Kidney epithelial cell (primary cell): Measurements from ENCODE around the gene EFR3B. TPM values are rescaled to one million over a fixed set of nuclear protein-coding genes. Genes with fewer than 3 reads are reported as not detected.

ENCODE experiments used
- DNase-seq: peaks from one replicate; pipeline ENCODE4 v3.0.0-alpha.2; 2010; ENCODE audit warnings: low read depth
- H3K27me3 ChIP-seq: 2 replicates; pipeline ENCODE4 v1.6.0; 2011; ENCODE audit warnings: low read length; ENCODE audit not compliant: control insufficient read depth, insufficient read depth
- H3K36me3 ChIP-seq: 2 replicates; pipeline ENCODE4 v1.5.1; 2011; ENCODE audit warnings: low read length; ENCODE audit not compliant: control insufficient read depth, insufficient read depth
- H3K4me3 ChIP-seq: 2 replicates; pipeline ENCODE4 v1.5.1; 2011; ENCODE audit warnings: low read depth, mild to moderate bottlenecking, control low read depth, low read length
- CTCF ChIP-seq: IDR thresholded peaks from 2 replicates; pipeline ENCODE4 v1.5.1; 2011; ENCODE audit warnings: mild to moderate bottlenecking, moderate library complexity, low read length, control low read depth, inconsistent platforms; ENCODE audit not compliant: insufficient read depth, poor library complexity, severe bottlenecking
- total RNA-seq: library from RNA; depleted of rRNA; stranded (reverse); fragments of >200 nt; gene quantifications from 2 replicates; pipeline ENCODE4 v1.2.3, GENCODE V29; 2015

Gene EFR3B
- total RNA-seq, 1 donor from 2014 or later = 2.3 TPM

GRCh38 chr2:25081237-25081790, 39.4 kb downstream of the EFR3B start:
- Histone ChIP-seq H3K27me3 (peaks cover 8% of the 10 kb centered on the region), H3K36me3 (no peaks in the 10 kb centered on the region), H3K4me3 (no peak overlapping the region)
- no peak for TF ChIP-seq CTCF
- no peak for DNase-seq

DNA sequence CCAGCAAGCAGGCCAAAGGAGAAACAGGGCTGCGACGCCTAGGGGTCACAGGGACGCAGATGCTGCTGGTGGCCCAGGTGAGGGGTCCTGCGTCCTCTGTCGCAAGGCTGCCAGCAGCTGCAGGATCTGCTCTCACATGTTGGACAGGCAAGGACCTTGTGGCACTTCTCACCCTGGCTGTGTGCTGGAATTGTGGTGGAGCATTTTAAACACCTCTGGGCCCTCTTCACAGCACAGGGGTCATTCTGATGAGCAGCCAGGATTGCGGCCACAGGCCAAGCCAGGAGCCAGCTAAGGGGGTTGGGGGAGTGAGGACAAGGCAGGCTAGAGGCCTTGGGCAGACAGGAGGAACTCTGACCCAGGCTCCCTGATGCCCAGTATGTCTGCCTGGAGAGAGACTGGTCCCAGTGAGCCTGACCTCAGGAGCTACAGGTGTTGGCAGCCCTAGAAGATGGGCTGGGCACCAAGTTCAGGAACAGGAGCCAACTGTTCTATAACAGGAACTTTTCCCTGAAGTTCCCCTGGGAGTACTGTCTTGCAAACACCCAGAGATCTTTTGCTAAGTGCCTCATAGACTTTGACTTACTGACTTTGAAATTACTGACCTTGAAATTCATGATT, 40.2 kb downstream of the EFR3B start:
- Histone ChIP-seq H3K36me3 (no peaks in the 10 kb centered on the region), H3K27me3 (peaks cover 8% of the 10 kb centered on the region), H3K4me3 (no peak overlapping the region)
- no peak for DNase-seq
- no peak for TF ChIP-seq CTCF

DNA sequence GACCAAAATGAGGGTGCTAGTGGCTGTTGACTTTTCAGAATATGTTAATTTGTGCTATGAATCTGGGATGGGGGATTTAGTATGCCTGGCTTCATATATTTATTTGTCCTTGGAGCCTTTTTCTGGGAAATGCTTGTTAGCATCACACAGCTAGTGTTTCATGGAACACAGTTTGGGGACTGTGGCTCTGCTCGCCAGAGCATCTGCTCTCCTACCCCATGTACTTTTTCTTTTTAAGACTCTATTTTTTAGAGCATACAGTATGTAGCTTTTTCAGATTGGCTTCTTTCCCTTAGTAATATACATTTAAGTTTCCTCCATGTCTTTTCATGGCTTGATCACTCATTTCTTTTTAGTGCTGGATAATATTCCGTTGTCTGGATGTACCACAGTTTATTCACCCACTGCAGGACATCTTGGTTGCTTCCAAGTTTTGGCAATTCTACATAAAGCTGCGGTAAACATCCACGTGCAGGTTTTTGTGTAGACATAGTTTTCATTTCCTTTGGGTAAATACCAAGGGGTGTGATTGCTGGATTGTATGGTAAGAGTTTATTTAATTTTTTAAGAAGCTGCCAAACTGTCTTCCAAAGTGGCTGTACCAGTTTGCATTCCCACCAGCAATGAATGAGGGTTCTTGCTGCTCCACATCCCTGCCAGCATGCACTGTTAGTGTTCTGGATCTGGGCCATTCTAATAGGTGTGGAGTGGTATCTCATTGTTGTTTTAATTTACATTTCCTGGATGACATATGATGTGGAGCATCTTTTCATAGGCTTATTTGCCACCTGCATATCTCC, 44.1 kb downstream of the EFR3B start:
- no peaks in the 10 kb centered on the region for H3K36me3 ChIP-seq
- TF ChIP-seq CTCF = no peak
- no peak for DNase-seq
- peaks cover 5% of the 10 kb centered on the region for H3K27me3 ChIP-seq
- no peak overlapping the region for H3K4me3 ChIP-seq

DNA sequence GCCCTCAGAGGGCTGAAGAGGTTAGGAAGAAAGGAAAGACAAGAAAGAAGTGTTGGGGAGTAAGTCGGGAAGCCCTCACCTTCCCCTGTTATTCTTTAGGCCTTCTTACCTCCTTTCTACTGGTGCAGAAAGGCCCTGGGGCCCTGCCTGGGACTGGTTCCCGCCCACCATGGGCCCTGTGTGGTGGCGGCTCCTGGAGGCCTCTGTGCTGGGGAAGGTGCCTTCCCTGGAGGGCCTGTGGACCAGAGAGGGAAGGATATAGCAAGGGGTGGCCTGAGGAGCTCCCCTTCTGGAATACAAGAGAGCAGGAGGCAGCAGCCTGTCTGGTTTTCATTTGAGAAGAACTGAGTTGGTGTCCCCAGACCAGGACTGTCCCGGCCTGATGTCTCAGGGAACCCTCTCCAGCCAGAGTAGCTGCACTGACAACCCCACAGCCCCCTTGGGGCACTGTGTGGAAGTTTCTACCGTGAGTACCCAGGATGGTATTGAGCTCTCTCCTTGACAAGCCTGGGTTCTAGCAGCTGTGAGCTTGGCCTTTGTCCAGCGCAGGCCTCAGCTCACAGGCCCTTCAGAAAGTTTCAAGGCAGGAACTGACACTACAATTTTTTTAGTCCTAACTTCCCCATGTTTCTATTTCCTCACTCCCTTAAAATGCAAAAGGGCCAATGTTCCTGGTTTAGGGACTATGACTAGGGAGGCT, 47.1 kb downstream of the EFR3B start:
- no peak for TF ChIP-seq CTCF
- H3K27me3 ChIP-seq = no peaks in the 10 kb centered on the region
- DNase-seq = no peak
- no peaks in the 10 kb centered on the region for H3K36me3 ChIP-seq
- H3K4me3 ChIP-seq = no peak overlapping the region

DNA sequence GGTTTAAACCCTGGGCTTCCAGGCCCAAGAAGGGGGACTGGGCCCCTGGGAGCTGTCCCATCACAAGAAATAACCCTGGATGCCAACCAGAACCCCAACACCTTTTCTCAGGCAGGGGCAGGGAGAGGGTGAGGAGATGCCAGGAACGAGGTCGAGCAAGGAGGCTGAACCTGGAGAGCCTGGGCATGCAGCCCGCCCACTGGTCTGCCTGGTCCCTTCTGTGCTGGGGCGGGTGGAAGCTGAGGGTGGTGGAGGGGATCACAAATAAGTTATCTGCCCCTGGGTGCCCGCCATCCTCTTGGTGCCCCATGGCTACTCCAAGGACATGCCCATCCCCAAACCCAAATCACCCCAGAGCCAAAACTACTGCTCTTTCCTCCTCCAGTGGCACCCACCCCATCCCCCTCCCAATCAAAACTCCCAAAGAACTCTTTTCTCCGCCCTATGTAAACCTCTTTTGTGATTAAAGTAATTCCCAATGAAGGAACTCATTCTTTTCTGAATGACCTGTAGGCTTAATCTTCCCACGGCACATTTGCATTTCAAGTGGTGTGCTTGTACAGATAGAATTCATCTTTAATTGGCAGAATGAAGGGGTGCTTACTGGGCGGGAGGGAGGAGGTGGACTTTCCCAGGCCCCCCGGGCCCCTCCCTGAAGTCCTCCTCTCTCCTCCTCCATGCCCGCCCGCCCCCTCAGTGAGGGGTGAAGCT, 47.9 kb downstream of the EFR3B start:
- Histone ChIP-seq H3K4me3 (no peak overlapping the region), H3K27me3 (no peaks in the 10 kb centered on the region), H3K36me3 (no peaks in the 10 kb centered on the region)
- TF ChIP-seq CTCF = no peak
- DNase-seq = no peak
